ENCODE data around the gene EML1. TPM values are rescaled to one million over a fixed set of nuclear protein-coding genes. Genes with fewer than 3 reads are reported as not detected.

EML1 gene
- total RNA-seq, 1 experiment from 2014 or later = 2.5 TPM

GRCh38 chr14:99854831-99855230 lies 61.6 kb downstream of the EML1 start:
- no peak for TF ChIP-seq CTCF (IDR thresholded peaks at IDR 0.05; ENCODE audit: unreplicated experiment)
- intact Hi-C loops (cut with micrococcal nuclease; ENCODE audit: unreplicated experiment) = no loop called here
- Mint-ChIP-seq H3K27ac (ENCODE audit: unreplicated experiment) (no peak overlapping the region), H3K36me3 (ENCODE audit: insufficient read depth, unreplicated experiment) (no peaks in the 10 kb centered on the region), H3K9me3 (ENCODE audit: low read depth, unreplicated experiment) (no peaks in the 10 kb centered on the region), H3K4me3 (ENCODE audit: low read depth, unreplicated experiment) (no peak overlapping the region), H3K4me1 (ENCODE audit: low read depth, unreplicated experiment) (no peaks in the 10 kb centered on the region), H3K27me3 (ENCODE audit: unreplicated experiment) (peaks cover 5% of the 10 kb centered on the region)
- no TSS peak for BruUV-seq (replicated peaks)
- CTCF ChIA-PET = no interaction called here
- DNase-seq = no peak

GRCh38 chr14:99855271-99855670 lies 62.1 kb downstream of the EML1 start:
- Mint-ChIP-seq H3K4me1 (ENCODE audit: low read depth, unreplicated experiment) (no peaks in the 10 kb centered on the region), H3K4me3 (ENCODE audit: low read depth, unreplicated experiment) (no peak overlapping the region), H3K36me3 (ENCODE audit: insufficient read depth, unreplicated experiment) (no peaks in the 10 kb centered on the region), H3K27ac (ENCODE audit: unreplicated experiment) (no peak overlapping the region), H3K9me3 (ENCODE audit: low read depth, unreplicated experiment) (no peaks in the 10 kb centered on the region), H3K27me3 (ENCODE audit: unreplicated experiment) (peaks cover 9% of the 10 kb centered on the region)
- DNase-seq = no peak
- CTCF ChIA-PET = no interaction called here
- no TSS peak for BruUV-seq (replicated peaks)
- intact Hi-C loops (cut with micrococcal nuclease; ENCODE audit: unreplicated experiment) = no loop called here
- TF ChIP-seq CTCF (IDR thresholded peaks at IDR 0.05; ENCODE audit: unreplicated experiment) = no peak

GRCh38 chr14:99857551-99857950 lies 64.3 kb downstream of the EML1 start:
- Mint-ChIP-seq H3K9me3 (ENCODE audit: low read depth, unreplicated experiment) (no peaks in the 10 kb centered on the region), H3K27ac (ENCODE audit: unreplicated experiment) (no peak overlapping the region), H3K4me3 (ENCODE audit: low read depth, unreplicated experiment) (no peak overlapping the region), H3K4me1 (ENCODE audit: low read depth, unreplicated experiment) (no peaks in the 10 kb centered on the region), H3K36me3 (ENCODE audit: insufficient read depth, unreplicated experiment) (no peaks in the 10 kb centered on the region), H3K27me3 (ENCODE audit: unreplicated experiment) (peaks cover 14% of the 10 kb centered on the region)
- no TSS peak for BruUV-seq (replicated peaks)
- CTCF ChIA-PET = no interaction called here
- DNase-seq = no peak
- intact Hi-C loops (cut with micrococcal nuclease; ENCODE audit: unreplicated experiment) = no loop called here
- TF ChIP-seq CTCF (IDR thresholded peaks at IDR 0.05; ENCODE audit: unreplicated experiment) = no peak

- Mint-ChIP-seq H3K4me1 (ENCODE audit: low read depth, unreplicated experiment) (no peaks in the 10 kb centered on the region), H3K36me3 (ENCODE audit: insufficient read depth, unreplicated experiment) (no peaks in the 10 kb centered on the region), H3K27ac (ENCODE audit: unreplicated experiment) (no peak overlapping the region), H3K9me3 (ENCODE audit: low read depth, unreplicated experiment) (no peaks in the 10 kb centered on the region), H3K27me3 (ENCODE audit: unreplicated experiment) (peaks cover 33% of the 10 kb centered on the region), H3K4me3 (ENCODE audit: low read depth, unreplicated experiment) (no peak overlapping the region)
- no TSS peak for BruUV-seq (replicated peaks)
- CTCF ChIA-PET = no interaction called here
- intact Hi-C loops (cut with micrococcal nuclease; ENCODE audit: unreplicated experiment) = no loop called here
- TF ChIP-seq CTCF (IDR thresholded peaks at IDR 0.05; ENCODE audit: unreplicated experiment) = no peak
- DNase-seq = no peak
Measured at GRCh38 chr14:99860219-99860618, 67.0 kb downstream of the EML1 start.

GRCh38 chr14:99862136-99862535 lies 68.9 kb downstream of the EML1 start:
- no peak for TF ChIP-seq CTCF (IDR thresholded peaks at IDR 0.05; ENCODE audit: unreplicated experiment)
- H3K27me3 Mint-ChIP-seq (ENCODE audit: unreplicated experiment) = peaks cover 33% of the 10 kb centered on the region
- intact Hi-C loops (cut with micrococcal nuclease; ENCODE audit: unreplicated experiment) = no loop called here

More at GRCh38 chr14:99862136-99862535, 68.9 kb downstream of the EML1 start:
- no peaks in the 10 kb centered on the region for H3K9me3 Mint-ChIP-seq (ENCODE audit: low read depth, unreplicated experiment)
- no peaks in the 10 kb centered on the region for H3K4me1 Mint-ChIP-seq (ENCODE audit: low read depth, unreplicated experiment)
- H3K27ac Mint-ChIP-seq (ENCODE audit: unreplicated experiment) = no peak overlapping the region
- BruUV-seq (replicated peaks) = no TSS peak
- no peaks in the 10 kb centered on the region for H3K36me3 Mint-ChIP-seq (ENCODE audit: insufficient read depth, unreplicated experiment)
- CTCF ChIA-PET = no interaction called here
- H3K4me3 Mint-ChIP-seq (ENCODE audit: low read depth, unreplicated experiment) = no peak overlapping the region
- no peak for DNase-seq

Data from Calu3 (cell line).